GM18511 (cell line): ENCODE results near the gene CBY3.
A peak's percentile ranks its signal among the peaks of the same experiment; 100 is the strongest.
"Not testable (repeated sequence)": the region's sequence is repeated elsewhere in the genome, so short reads cannot be mapped to it uniquely, and the experiment has no call there.

Experiments used
- ATAC-seq: cut with Tn5 transposase; IDR thresholded peaks from one replicate; pipeline ENCODE4 v1.9.1; 2021; ENCODE audit warnings: mild to moderate bottlenecking, moderate library complexity; ENCODE audit not compliant: unreplicated experiment

The CBY3 gene

GRCh38 chr5:179680780-179681401 lies at the start of gene CBY3:
Gene CBY3, minus strand, starts transcription at chr5:179681034. Its CDS starts 116 bp downstream, at chr5:179680918.
- ATAC-seq = no peak

GRCh38 chr5:179730356-179730755 lies 49.5 kb upstream of the CBY3 start:
- ATAC-seq = no peak

GRCh38 chr5:179729727-179730126 lies 48.9 kb upstream of the CBY3 start:
- no peak for ATAC-seq

- ATAC-seq = no peak
Observed at GRCh38 chr5:179729303-179729702, 48.5 kb upstream of the CBY3 start.

- ATAC-seq = no peak
Observed at GRCh38 chr5:179727106-179727505, 46.3 kb upstream of the CBY3 start.

- no peak for ATAC-seq
Observed at GRCh38 chr5:179724163-179724562, 43.3 kb upstream of the CBY3 start.

GRCh38 chr5:179720222-179720621 lies 39.4 kb upstream of the CBY3 start:
- no peak for ATAC-seq

GRCh38 chr5:179716286-179716685 lies 35.5 kb upstream of the CBY3 start:
- no peak for ATAC-seq

GRCh38 chr5:179700401-179700918 lies 19.6 kb upstream of the CBY3 start:
- no peak for ATAC-seq

- ATAC-seq = no peak
Observed at GRCh38 chr5:179699616-179700237, 18.9 kb upstream of the CBY3 start.

GRCh38 chr5:179698935-179699615 lies 18.2 kb upstream of the CBY3 start, which contains the start of gene CANX:
Gene CANX, plus strand, starts transcription at chr5:179698967. Its CDS starts 6,715 bp downstream, at chr5:179705682.
- peak; percentile 15 for ATAC-seq

GRCh38 chr5:179697993-179698934 lies 17.4 kb upstream of the CBY3 start:
- peak; percentile 91 for ATAC-seq

- not testable (repeated sequence) for ATAC-seq
Observed at GRCh38 chr5:179697543-179697942, 16.7 kb upstream of the CBY3 start.

GRCh38 chr5:179697108-179697507 lies 16.3 kb upstream of the CBY3 start:
- no peak for ATAC-seq

GRCh38 chr5:179696603-179697002 lies 15.8 kb upstream of the CBY3 start:
- ATAC-seq = no peak

- no peak for ATAC-seq
Observed at GRCh38 chr5:179694561-179694960, 13.7 kb upstream of the CBY3 start.

GRCh38 chr5:179689212-179689611 lies 8.4 kb upstream of the CBY3 start:
- ATAC-seq = not testable (repeated sequence)

- no peak for ATAC-seq
Observed at GRCh38 chr5:179680014-179680779, 637 bp downstream of the CBY3 start.

GRCh38 chr5:179679014-179679674 lies 1.7 kb downstream of the CBY3 start:
- peak; percentile 3 for ATAC-seq
